ENCODE data around the gene MUSK.

DNA sequence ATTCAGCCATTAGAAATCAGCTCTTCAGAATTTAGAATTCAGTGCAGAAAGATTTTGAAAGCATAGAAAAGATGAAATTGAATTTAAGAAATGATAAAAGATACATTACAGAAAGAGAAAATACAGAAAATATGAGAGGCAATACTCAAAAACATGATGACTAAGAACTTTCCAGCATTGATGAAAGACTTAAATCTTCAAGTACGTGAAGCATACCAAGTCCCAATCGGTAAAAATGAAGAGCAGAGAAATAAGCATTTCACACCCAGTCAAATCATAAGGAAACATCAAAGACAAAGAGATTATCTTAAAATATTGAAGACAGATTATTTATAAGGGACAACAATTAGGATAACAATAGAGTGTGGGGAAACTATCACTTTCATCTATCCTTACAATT, 35.1 kb downstream of the MUSK start:
- TF ChIP-seq, protein P1, sequence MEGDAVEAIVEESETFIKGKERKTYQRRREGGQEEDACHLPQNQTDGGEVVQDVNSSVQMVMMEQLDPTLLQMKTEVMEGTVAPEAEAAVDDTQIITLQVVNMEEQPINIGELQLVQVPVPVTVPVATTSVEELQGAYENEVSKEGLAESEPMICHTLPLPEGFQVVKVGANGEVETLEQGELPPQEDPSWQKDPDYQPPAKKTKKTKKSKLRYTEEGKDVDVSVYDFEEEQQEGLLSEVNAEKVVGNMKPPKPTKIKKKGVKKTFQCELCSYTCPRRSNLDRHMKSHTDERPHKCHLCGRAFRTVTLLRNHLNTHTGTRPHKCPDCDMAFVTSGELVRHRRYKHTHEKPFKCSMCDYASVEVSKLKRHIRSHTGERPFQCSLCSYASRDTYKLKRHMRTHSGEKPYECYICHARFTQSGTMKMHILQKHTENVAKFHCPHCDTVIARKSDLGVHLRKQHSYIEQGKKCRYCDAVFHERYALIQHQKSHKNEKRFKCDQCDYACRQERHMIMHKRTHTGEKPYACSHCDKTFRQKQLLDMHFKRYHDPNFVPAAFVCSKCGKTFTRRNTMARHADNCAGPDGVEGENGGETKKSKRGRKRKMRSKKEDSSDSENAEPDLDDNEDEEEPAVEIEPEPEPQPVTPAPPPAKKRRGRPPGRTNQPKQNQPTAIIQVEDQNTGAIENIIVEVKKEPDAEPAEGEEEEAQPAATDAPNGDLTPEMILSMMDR (conservative IDR thresholded peaks at IDR 0.05; ENCODE audit: low read depth in 2 of 2) = no peak
- TF ChIP-seq, protein P2, sequence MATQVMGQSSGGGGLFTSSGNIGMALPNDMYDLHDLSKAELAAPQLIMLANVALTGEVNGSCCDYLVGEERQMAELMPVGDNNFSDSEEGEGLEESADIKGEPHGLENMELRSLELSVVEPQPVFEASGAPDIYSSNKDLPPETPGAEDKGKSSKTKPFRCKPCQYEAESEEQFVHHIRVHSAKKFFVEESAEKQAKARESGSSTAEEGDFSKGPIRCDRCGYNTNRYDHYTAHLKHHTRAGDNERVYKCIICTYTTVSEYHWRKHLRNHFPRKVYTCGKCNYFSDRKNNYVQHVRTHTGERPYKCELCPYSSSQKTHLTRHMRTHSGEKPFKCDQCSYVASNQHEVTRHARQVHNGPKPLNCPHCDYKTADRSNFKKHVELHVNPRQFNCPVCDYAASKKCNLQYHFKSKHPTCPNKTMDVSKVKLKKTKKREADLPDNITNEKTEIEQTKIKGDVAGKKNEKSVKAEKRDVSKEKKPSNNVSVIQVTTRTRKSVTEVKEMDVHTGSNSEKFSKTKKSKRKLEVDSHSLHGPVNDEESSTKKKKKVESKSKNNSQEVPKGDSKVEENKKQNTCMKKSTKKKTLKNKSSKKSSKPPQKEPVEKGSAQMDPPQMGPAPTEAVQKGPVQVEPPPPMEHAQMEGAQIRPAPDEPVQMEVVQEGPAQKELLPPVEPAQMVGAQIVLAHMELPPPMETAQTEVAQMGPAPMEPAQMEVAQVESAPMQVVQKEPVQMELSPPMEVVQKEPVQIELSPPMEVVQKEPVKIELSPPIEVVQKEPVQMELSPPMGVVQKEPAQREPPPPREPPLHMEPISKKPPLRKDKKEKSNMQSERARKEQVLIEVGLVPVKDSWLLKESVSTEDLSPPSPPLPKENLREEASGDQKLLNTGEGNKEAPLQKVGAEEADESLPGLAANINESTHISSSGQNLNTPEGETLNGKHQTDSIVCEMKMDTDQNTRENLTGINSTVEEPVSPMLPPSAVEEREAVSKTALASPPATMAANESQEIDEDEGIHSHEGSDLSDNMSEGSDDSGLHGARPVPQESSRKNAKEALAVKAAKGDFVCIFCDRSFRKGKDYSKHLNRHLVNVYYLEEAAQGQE (IDR thresholded peaks at IDR 0.05; ENCODE audit: unreplicated experiment) = no peak
- TF ChIP-seq POLR2AphosphoS5 (IDR thresholded peaks at IDR 0.05; ENCODE audit: low read depth) (no peak), EZH2 (IDR thresholded peaks at IDR 0.05; ENCODE audit: low read depth, unreplicated experiment) (no peak)

Measured in GM23338 (cell line).